K562 (cell line): Measurements from ENCODE around the gene CEP68. TPM values are rescaled to one million over a fixed set of nuclear protein-coding genes. Genes with fewer than 3 reads are reported as not detected.

ENCODE experiments used
- BCLAF1 ChIP-seq, 2 experiments: fragments of 450-650 bp in 1 of 2; IDR thresholded peaks; 2 replicates each; pipeline ENCODE4 v1.6.1; 2011 to 2017; ENCODE audit warnings: low read depth in 2 of 2, antibody characterized with exemption in 1 of 2, borderline replicate concordance in 1 of 2, low read length in 1 of 2, mild to moderate bottlenecking in 1 of 2, mixed read lengths in 1 of 2; ENCODE audit not compliant: control insufficient read depth in 1 of 2
- GABPB1 ChIP-seq: sonication (generic); formaldehyde crosslinking; IDR thresholded peaks from 2 replicates; pipeline ENCODE4 v1.8.0; 2022; ENCODE audit warnings: mild to moderate bottlenecking, missing genetic modification reagents
- MGA ChIP-seq: fragments of 450-650 bp; IDR thresholded peaks from 2 replicates; pipeline ENCODE4 v1.6.1; 2016; ENCODE audit warnings: mild to moderate bottlenecking, moderate library complexity
- TOE1 ChIP-seq, 2 experiments: fragments of 450-650 bp in 1 of 2; sonication (generic) in 1 of 2; formaldehyde crosslinking in 1 of 2; IDR thresholded peaks; 2 replicates each; pipeline versions ENCODE4 v1.7.1 to v1.8.0; 2016 to 2022; ENCODE audit warnings: borderline replicate concordance in 2 of 2, mild to moderate bottlenecking in 2 of 2, antibody characterized with exemption in 1 of 2, inconsistent platforms in 1 of 2, low read depth in 1 of 2, missing genetic modification reagents in 1 of 2, moderate library complexity in 1 of 2
- ZNF224 ChIP-seq: sonication (generic); formaldehyde crosslinking; IDR thresholded peaks from 2 replicates; pipeline ENCODE4 v1.8.0; 2022; ENCODE audit warnings: mild to moderate bottlenecking, missing genetic modification reagents
- polyA plus RNA-seq, 8 experiments: library from polyadenylated mRNA; depleted of rRNA in 4 of 8; stranded (reverse) in 5 of 8; unstranded in 3 of 8; fragments of >200 nt; fragmentation: Nextera tagmentation in 2 of 8; fragmentation: Illumina TruSeq in 1 of 8; extraction: Ambion mirVana in 2 of 8; extraction: Trizol in 1 of 8; gene quantifications; 2 replicates each; pipeline versions ENCODE4 v1.2.1 to v1.2.3, GENCODE V29; 2011 to 2014; ENCODE audit warnings: inconsistent platforms in 1 of 8, missing spikeins in 1 of 8
- total RNA-seq, 7 experiments: library from RNA; depleted of rRNA in 6 of 7; stranded (reverse); fragments of >200 nt in 6 of 7; fragmentation: Illumina TruSeq in 2 of 7; extraction: Trizol in 2 of 7; gene quantifications; 2 replicates each; pipeline versions ENCODE4 v1.2.1 to v1.2.3, GENCODE V29; 2011 to 2021; ENCODE audit warnings: low replicate concordance in 1 of 7
- TF ChIP-seq, protein P1 (sequence below): sonication (generic); formaldehyde crosslinking; IDR thresholded peaks from 2 replicates; pipeline ENCODE4 v1.8.0; 2022; ENCODE audit warnings: missing genetic modification reagents, mild to moderate bottlenecking, moderate library complexity, borderline replicate concordance
- TF ChIP-seq, protein P2 (sequence below), 2 experiments: fragments of 450-650 bp; conservative IDR thresholded peaks; 2 replicates each; pipeline ENCODE4 v1.6.1; 2017; ENCODE audit warnings: mild to moderate bottlenecking in 2 of 2, moderate library complexity in 2 of 2

CEP68 gene
- total and polyA plus RNA-seq, 9 of the 15 experiments (the other 6 are each of a cell fraction or from before 2014, with no cell fraction given): 1.4 to 8.5 (median 5.2) TPM

GRCh38 chr2:65055422-65056214 lies 598 bp upstream of the CEP68 start (continued):
- peak; percentile 98 for TF ChIP-seq MGA
- peak; percentile 52 for TF ChIP-seq TOE1 (IDR thresholded peaks at IDR 0.05; ENCODE audit: borderline replicate concordance)
- no peak for TF ChIP-seq TOE1 (CRISPR knock-in tag; IDR thresholded peaks at IDR 0.05; ENCODE audit: borderline replicate concordance, low read depth)
- peak; percentile 58; the same call in 1 of the 2 replicates for TF ChIP-seq GABPB1 (CRISPR knock-in tag)
- TF ChIP-seq, protein P1, sequence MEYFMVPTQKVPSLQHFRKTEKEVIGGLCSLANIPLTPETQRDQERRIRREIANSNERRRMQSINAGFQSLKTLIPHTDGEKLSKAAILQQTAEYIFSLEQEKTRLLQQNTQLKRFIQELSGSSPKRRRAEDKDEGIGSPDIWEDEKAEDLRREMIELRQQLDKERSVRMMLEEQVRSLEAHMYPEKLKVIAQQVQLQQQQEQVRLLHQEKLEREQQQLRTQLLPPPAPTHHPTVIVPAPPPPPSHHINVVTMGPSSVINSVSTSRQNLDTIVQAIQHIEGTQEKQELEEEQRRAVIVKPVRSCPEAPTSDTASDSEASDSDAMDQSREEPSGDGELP (CRISPR knock-in tag): peak; percentile 76; the same call in 1 of the 2 replicates
- TF ChIP-seq BCLAF1 (IDR thresholded peaks at IDR 0.05; ENCODE audit: borderline replicate concordance in 1 of 2, control insufficient read depth in 1 of 2, low read depth in 2 of 2, low read length in 1 of 2): no peak
- TF ChIP-seq ZNF224: no peak
- TF ChIP-seq, protein P2, sequence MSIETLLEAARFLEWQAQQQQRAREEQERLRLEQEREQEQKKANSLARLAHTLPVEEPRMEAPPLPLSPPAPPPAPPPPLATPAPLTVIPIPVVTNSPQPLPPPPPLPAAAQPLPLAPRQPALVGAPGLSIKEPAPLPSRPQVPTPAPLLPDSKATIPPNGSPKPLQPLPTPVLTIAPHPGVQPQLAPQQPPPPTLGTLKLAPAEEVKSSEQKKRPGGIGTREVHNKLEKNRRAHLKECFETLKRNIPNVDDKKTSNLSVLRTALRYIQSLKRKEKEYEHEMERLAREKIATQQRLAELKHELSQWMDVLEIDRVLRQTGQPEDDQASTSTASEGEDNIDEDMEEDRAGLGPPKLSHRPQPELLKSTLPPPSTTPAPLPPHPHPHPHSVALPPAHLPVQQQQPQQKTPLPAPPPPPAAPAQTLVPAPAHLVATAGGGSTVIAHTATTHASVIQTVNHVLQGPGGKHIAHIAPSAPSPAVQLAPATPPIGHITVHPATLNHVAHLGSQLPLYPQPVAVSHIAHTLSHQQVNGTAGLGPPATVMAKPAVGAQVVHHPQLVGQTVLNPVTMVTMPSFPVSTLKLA (conservative IDR thresholded peaks at IDR 0.05): peak; percentile 92 to 95
